Pancreas (tissue), 10 donors: ENCODE results near the gene RBBP4. TPM values are rescaled to one million over a fixed set of nuclear protein-coding genes. Genes with fewer than 3 reads are reported as not detected.

Experiments used
- ATAC-seq, 4 donors: fragments of 200-7000 bp; cut with Tn5 transposase; one replicate each; pipeline versions ENCODE4 v1.8.0 to v1.9.1; 2020; ENCODE audit warnings: mild to moderate bottlenecking in 4 of 4, moderate library complexity in 4 of 4
- DNase-seq, 6 donors: peaks; one replicate each; pipeline ENCODE4 v3.0.0-alpha.2; 2020
- FAIRE-seq: peaks from 2 replicates; lab custom pipeline; 2012; peaks lifted over from hg19 to GRCh38; lab: Jason Lieb, UNC
- H3K27ac ChIP-seq, 4 donors: fragments of 200-600 bp; sonication (generic); 1 replicate in 3 of 4; 2 replicates in 1 of 4; pipeline versions ENCODE4 v1.5.0 to v1.8.0; 2020
- H3K27me3 ChIP-seq, 4 donors: fragments of 200-600 bp; one replicate each; pipeline ENCODE4 v1.8.0; 2021
- H3K36me3 ChIP-seq, 3 donors: fragments of 200-600 bp; sonication (generic) in 1 of 3; one replicate each; pipeline versions ENCODE4 v1.5.0 to v1.8.0; 2020 to 2021
- H3K4me1 ChIP-seq, 3 donors: fragments of 200-600 bp; one replicate each; pipeline ENCODE4 v1.8.0; 2021
- H3K4me3 ChIP-seq, 4 donors: fragments of 200-600 bp; sonication (generic) in 2 of 4; one replicate each; pipeline versions ENCODE4 v1.5.0 to v1.8.0; 2020 to 2021
- H3K9me3 ChIP-seq, 4 donors: fragments of 200-600 bp; one replicate each; pipeline ENCODE4 v1.8.0; 2021
- CTCF ChIP-seq, 4 donors: fragments of 200-600 bp; sonication (generic) in 3 of 4; IDR thresholded peaks; one replicate each; pipeline versions ENCODE4 v1.5.0 to v1.8.0; 2021; ENCODE audit warnings: antibody characterized with exemption in 4 of 4
- WGBS, 2 donors: extraction: QIAGEN DNeasy Blood & Tissue Kit; methylation state at CpG; one replicate each; pipeline ENCODE4 v1.1.7; 2013; 5-methylcytosine and 5-hydroxymethylcytosine counted together
- intact Hi-C, 3 donors: fragments of 100-400 bp; cut with DNase I; formaldehyde crosslinking; loops; one replicate each; pipeline versions ENCODE4 v1.11.1 to v1.14.2; 2022
- polyA plus RNA-seq, 2 donors: library from polyadenylated mRNA; stranded (reverse); fragments of 200-250 nt; gene quantifications; one replicate each; pipeline ENCODE4 v1.2.3, GENCODE V29; 2013
- total RNA-seq, 6 donors: library from RNA; stranded (reverse); fragmentation: NEBNext Ultra II Directional in 4 of 6; extraction: Animal tissue kit (Norgen Biotek cat#: 25700) in 4 of 6; gene quantifications; one replicate each; pipeline versions ENCODE4 v1.2.1 to v1.2.4, GENCODE V29; 2021 to 2023
- donor health status: healthy with polysubstance abuse.
- donor health status: DM: no; HTN: no; CAD: no; lungs with moderate emphysema.
- donor health status: DM: no; HTN: no; CAD: no.
- donor health status: control.
- donor health status: control.
- donor health status: Bipolar disorder and iron deficiency.
- donor health status: DM: yes; HTN: yes; CAD: no.
- donor health status: DM: no; HTN: no; CAD: no.
- donor health status: DM: no; HTN: no; CAD: no.
- donor health status: DM: yes; HTN: yes; CAD: no.

RBBP4 gene
- total and polyA plus RNA-seq, 8 donors, result 19.7 to 115 (median 62.9) TPM

DNA sequence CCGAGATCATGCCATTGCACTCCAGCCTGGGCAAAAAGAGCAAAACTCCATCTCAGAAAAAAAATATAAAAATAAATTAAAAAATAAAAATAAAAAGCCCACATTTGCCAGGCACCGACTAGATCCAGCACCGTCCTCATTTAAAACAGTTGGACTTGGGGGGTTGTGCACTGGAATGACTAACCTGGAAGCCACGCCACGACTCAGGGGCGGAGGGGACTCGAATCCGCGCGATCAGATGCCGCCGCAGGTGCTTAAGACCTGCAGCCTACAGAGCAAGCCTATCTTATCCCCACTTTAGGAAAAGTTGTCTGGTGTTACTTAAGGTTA, 39.2 kb upstream of the RBBP4 start:
- peak overlapping the region; percentile 11 to 50 (median 32) for H3K4me3 ChIP-seq
- H3K27ac ChIP-seq, result no peak overlapping the region
- ATAC-seq, result no peak
- TF ChIP-seq CTCF (IDR thresholded peaks at IDR 0.05), result no peak
- WGBS, 2 donors, result 7 to 8% methylated on average over 12 of the region's 12 CpGs
- no peak for DNase-seq
- no peaks in the 10 kb centered on the region for H3K4me1 ChIP-seq
- intact Hi-C loops, result no loop called here
- H3K27me3 ChIP-seq, result no peaks in the 10 kb centered on the region
- H3K9me3 ChIP-seq, result no peaks in the 10 kb centered on the region
- no peak for FAIRE-seq
- no peaks in the 10 kb centered on the region for H3K36me3 ChIP-seq

DNA sequence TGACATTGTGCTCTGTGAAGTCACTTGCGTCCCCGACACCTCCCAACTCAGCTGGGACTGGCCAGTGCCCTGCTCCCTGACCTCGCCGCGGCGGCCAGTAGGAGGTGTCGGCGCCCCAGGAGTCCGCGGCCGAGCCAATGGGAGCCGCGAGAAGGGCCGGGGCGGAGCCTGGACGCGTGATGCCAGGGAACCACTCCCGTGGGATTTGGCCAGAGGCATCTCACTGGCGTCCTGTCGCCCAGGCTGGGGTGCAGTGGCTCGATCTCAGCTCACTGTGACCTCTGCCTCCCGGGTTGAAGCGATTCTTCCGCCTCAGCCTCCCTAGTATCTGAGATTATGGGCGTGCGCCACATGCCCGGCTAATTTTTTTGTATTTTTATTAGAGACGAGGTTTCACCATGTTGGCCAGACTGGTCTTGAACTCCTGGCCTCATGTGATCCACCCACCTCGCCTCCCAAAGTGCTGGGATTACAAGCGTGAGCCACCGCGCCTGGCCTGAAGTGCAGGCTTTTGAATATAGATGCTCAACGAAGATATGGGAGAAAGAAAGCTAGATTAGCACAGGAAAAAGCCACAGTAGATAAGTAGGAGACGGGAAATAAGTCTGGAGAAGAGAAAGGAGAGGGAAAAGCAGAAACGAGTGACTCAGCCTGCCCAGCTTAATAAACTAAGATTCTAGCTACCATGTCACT, 38.7 kb upstream of the RBBP4 start:
- no peaks in the 10 kb centered on the region for H3K4me1 ChIP-seq
- ATAC-seq, result peak; percentile 100
- peak; percentile 83 to 96 (median 90) for DNase-seq
- H3K27me3 ChIP-seq, result no peaks in the 10 kb centered on the region
- 4 to 5% methylated on average over 35 of the region's 35 CpGs for WGBS, 2 donors
- H3K4me3 ChIP-seq, result peak overlapping the region; percentile 11 to 50 (median 32)
- H3K36me3 ChIP-seq, result no peaks in the 10 kb centered on the region
- intact Hi-C loops, result no loop called here
- peak in 3 of 4 donors; percentile 10 to 41 (median 22) for TF ChIP-seq CTCF (IDR thresholded peaks at IDR 0.05)
- FAIRE-seq, result no peak
- no peaks in the 10 kb centered on the region for H3K9me3 ChIP-seq
- no peak overlapping the region for H3K27ac ChIP-seq

GRCh38 chr1:32613472-32613871, 37.5 kb upstream of the RBBP4 start:
- Histone ChIP-seq H3K36me3 (no peaks in the 10 kb centered on the region), H3K27ac (no peak overlapping the region), H3K27me3 (no peaks in the 10 kb centered on the region), H3K9me3 (no peaks in the 10 kb centered on the region), H3K4me1 (no peaks in the 10 kb centered on the region), H3K4me3 (no peak overlapping the region)
- no peak for FAIRE-seq
- TF ChIP-seq CTCF (IDR thresholded peaks at IDR 0.05), result no peak
- intact Hi-C loops, result no loop called here
- no peak for ATAC-seq
- DNase-seq, result no peak
- 81 to 86% methylated on average over 5 of the region's 5 CpGs for whole genome bisulfite sequencing, 2 donors

- DNase-seq, result no peak
- no peak for FAIRE-seq
- H3K27me3 ChIP-seq, result no peaks in the 10 kb centered on the region
- H3K27ac ChIP-seq, result no peak overlapping the region
- no peak overlapping the region for H3K4me3 ChIP-seq
- H3K4me1 ChIP-seq, result no peaks in the 10 kb centered on the region
- ATAC-seq, result no peak
- intact Hi-C loops, result no loop called here
- no peaks in the 10 kb centered on the region for H3K9me3 ChIP-seq
- TF ChIP-seq CTCF (IDR thresholded peaks at IDR 0.05), result no peak
- H3K36me3 ChIP-seq, result no peaks in the 10 kb centered on the region
- 97 to 99% methylated on average over 5 of the region's 5 CpGs for WGBS, 2 donors
Observed at GRCh38 chr1:32618673-32619221, 32.3 kb upstream of the RBBP4 start.
